ENCODE data around the gene FIG4. TPM values are rescaled to one million over a fixed set of nuclear protein-coding genes. Genes with fewer than 3 reads are reported as not detected.

The FIG4 gene
- total RNA-seq, 1 experiment from 2014 or later: 10.9 TPM

DNA sequence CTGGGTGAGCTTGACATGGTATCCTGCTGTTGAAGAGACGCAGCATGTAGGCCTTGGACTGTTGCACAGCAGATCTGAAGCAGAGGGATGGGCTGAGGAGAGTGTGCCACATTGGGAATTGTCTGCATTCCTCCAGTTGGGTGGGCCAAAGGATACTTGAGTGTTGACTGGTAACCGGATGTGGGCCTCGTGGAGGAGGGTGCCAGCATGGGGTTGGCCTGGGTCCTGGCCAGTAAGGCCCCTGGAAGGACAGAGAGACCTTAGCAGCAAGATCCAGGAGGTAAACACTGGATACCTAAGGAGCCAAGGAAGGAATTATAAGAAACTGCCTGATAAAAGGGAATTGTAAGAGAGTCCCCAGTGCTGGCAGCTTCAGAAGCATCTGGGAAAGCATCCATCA, 76.9 kb downstream of the FIG4 start:
- ChIA-PET POLR2A (ENCODE audit: low non-redundant PET) (no interaction called here), CTCF (no interaction called here)
- DNase-seq (ENCODE audit: low spot score): no peak
- no peak overlapping the region for H3K27ac ChIP-seq (ENCODE audit: low read depth, low read length, poor library complexity, severe bottlenecking)
- no peaks in the 10 kb centered on the region for H3K27me3 ChIP-seq (replicated peaks; ENCODE audit: insufficient read depth, low read depth, low read length, poor library complexity)
- H3K4me3 ChIP-seq (ENCODE audit: low read depth, low read length, poor library complexity, severe bottlenecking): no peak overlapping the region
- H3K36me3 ChIP-seq (ENCODE audit: insufficient read depth, low read length, poor library complexity, severe bottlenecking): no peaks in the 10 kb centered on the region
- intact Hi-C loops (cut with micrococcal nuclease; ENCODE audit: unreplicated experiment): no loop called here
- no peaks in the 10 kb centered on the region for H3K9me3 ChIP-seq (ENCODE audit: low read depth, low read length, poor library complexity, severe bottlenecking)
- no peaks in the 10 kb centered on the region for H3K4me1 ChIP-seq (ENCODE audit: insufficient read depth, low read length, poor library complexity, severe bottlenecking)
- BruUV-seq (replicated peaks): no TSS peak
- TF ChIP-seq EZH2 (IDR thresholded peaks at IDR 0.05; ENCODE audit: borderline replicate concordance, low read depth, low read length, poor library complexity, severe bottlenecking) (no peak), CTCF (conservative IDR thresholded peaks at IDR 0.05; ENCODE audit: low read depth, low read length) (no peak)

GRCh38 chr6:109768485-109768884, 77.4 kb downstream of the FIG4 start:
- POLR2A ChIA-PET (ENCODE audit: low non-redundant PET): no interaction called here
- Histone ChIP-seq H3K36me3 (ENCODE audit: insufficient read depth, low read length, poor library complexity, severe bottlenecking) (no peaks in the 10 kb centered on the region), H3K27me3 (replicated peaks; ENCODE audit: insufficient read depth, low read depth, low read length, poor library complexity) (no peaks in the 10 kb centered on the region), H3K9me3 (ENCODE audit: low read depth, low read length, poor library complexity, severe bottlenecking) (no peaks in the 10 kb centered on the region), H3K27ac (ENCODE audit: low read depth, low read length, poor library complexity, severe bottlenecking) (no peak overlapping the region), H3K4me1 (ENCODE audit: insufficient read depth, low read length, poor library complexity, severe bottlenecking) (no peaks in the 10 kb centered on the region), H3K4me3 (ENCODE audit: low read depth, low read length, poor library complexity, severe bottlenecking) (no peak overlapping the region)
- intact Hi-C loops (cut with micrococcal nuclease; ENCODE audit: unreplicated experiment): no loop called here
- DNase-seq (ENCODE audit: low spot score): no peak
- TF ChIP-seq CTCF (conservative IDR thresholded peaks at IDR 0.05; ENCODE audit: low read depth, low read length): no peak
- no peak for TF ChIP-seq EZH2 (IDR thresholded peaks at IDR 0.05; ENCODE audit: borderline replicate concordance, low read depth, low read length, poor library complexity, severe bottlenecking)
- BruUV-seq (replicated peaks): no TSS peak
- CTCF ChIA-PET: no interaction called here

DNA sequence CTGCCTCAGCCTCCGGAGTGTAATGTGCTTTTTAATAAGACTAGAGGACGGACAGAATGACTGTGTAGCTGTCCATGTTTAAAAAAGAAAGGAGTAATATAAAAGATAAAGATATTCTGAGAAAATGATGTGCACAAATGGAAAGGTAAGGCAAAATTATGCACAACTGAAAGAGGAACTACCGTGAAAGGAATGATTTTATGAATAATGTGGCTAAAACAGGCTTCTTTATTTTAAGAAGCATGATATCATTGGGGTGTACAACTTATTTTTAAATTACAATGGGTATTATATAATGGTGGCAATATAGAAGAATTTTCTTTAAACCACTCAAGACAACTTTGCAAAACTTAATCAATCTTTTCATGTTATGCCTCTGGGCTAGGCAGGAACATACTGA, 78.1 kb downstream of the FIG4 start:
- TF ChIP-seq EZH2 (IDR thresholded peaks at IDR 0.05; ENCODE audit: borderline replicate concordance, low read depth, low read length, poor library complexity, severe bottlenecking): no peak
- TF ChIP-seq CTCF (conservative IDR thresholded peaks at IDR 0.05; ENCODE audit: low read depth, low read length): no peak

More for the DNA sequence above, 78.1 kb downstream of the FIG4 start:
- H3K4me3 ChIP-seq (ENCODE audit: low read depth, low read length, poor library complexity, severe bottlenecking): no peak overlapping the region
- H3K27me3 ChIP-seq (replicated peaks; ENCODE audit: insufficient read depth, low read depth, low read length, poor library complexity): no peaks in the 10 kb centered on the region
- no peak overlapping the region for H3K27ac ChIP-seq (ENCODE audit: low read depth, low read length, poor library complexity, severe bottlenecking)
- intact Hi-C loops (cut with micrococcal nuclease; ENCODE audit: unreplicated experiment): no loop called here
- H3K4me1 ChIP-seq (ENCODE audit: insufficient read depth, low read length, poor library complexity, severe bottlenecking): no peaks in the 10 kb centered on the region
- ChIA-PET CTCF (no interaction called here), POLR2A (ENCODE audit: low non-redundant PET) (no interaction called here)
- no peaks in the 10 kb centered on the region for H3K36me3 ChIP-seq (ENCODE audit: insufficient read depth, low read length, poor library complexity, severe bottlenecking)
- no peaks in the 10 kb centered on the region for H3K9me3 ChIP-seq (ENCODE audit: low read depth, low read length, poor library complexity, severe bottlenecking)
- BruUV-seq (replicated peaks): no TSS peak
- DNase-seq (ENCODE audit: low spot score): no peak

Measured in A673 (cell line).